ENCODE data around the gene ACHE. TPM values are rescaled to one million over a fixed set of nuclear protein-coding genes. Genes with fewer than 3 reads are reported as not detected.

The ACHE gene
- total and polyA plus RNA-seq, 2 of the 13 experiments (the other 11 are each of a cell fraction or from before 2014, with no cell fraction given) = 0.18 to 0.40 TPM

DNA sequence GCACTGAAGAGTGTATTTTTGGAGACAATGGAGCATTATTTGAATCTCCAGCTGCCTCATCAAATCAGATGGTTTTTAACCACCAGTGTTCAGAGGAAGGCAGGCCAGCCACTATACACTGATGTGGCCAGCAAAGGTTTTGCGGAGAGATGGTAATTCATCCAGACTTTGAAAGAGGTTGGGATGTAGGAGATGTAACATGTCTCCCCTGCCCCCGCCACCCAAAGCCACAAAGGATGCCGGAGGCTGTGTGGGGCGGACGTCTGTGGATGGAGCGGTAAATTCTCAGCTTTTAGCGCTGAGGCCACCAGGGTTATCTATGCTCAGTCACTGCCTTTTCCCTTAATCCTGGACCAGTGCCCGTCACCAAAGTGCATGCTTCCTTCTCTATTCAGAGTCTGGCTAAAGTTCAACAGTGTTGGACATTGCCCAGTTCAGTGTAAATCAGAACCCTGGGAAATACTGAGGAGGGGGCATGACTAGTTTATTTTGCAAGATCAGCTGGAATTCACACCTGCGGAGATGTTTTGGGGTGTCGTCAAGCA, 32.2 kb downstream of the ACHE start (continued):
- TF ChIP-seq KDM5B (CRISPR knock-in tag; IDR thresholded peaks at IDR 0.05; ENCODE audit: borderline replicate concordance) (no peak), SRY (CRISPR knock-in tag; IDR thresholded peaks at IDR 0.05) (no peak), ZNF607 (CRISPR knock-in tag; IDR thresholded peaks at IDR 0.05; ENCODE audit: borderline replicate concordance) (peak; percentile 37; the same call in 1 of the 2 replicates), TEAD3 (CRISPR knock-in tag; optimal IDR thresholded peaks at IDR 0.05; ENCODE audit: borderline replicate concordance) (peak; percentile 38), HOXA7 (CRISPR knock-in tag; IDR thresholded peaks at IDR 0.05) (no peak), PHF5A (CRISPR knock-in tag; IDR thresholded peaks at IDR 0.05; ENCODE audit: low read depth, unreplicated experiment) (no peak), PPARG (CRISPR knock-in tag; conservative IDR thresholded peaks at IDR 0.05) (no peak), MTF1 (CRISPR knock-in tag; IDR thresholded peaks at IDR 0.05) (no peak), SETDB1 (CRISPR knock-in tag; IDR thresholded peaks at IDR 0.05; ENCODE audit: borderline replicate concordance) (no peak), ZFY (CRISPR knock-in tag; IDR thresholded peaks at IDR 0.05) (no peak), ZNF766 (CRISPR knock-in tag; IDR thresholded peaks at IDR 0.05; ENCODE audit: borderline replicate concordance) (no peak)
- TF ChIP-seq, protein P1, sequence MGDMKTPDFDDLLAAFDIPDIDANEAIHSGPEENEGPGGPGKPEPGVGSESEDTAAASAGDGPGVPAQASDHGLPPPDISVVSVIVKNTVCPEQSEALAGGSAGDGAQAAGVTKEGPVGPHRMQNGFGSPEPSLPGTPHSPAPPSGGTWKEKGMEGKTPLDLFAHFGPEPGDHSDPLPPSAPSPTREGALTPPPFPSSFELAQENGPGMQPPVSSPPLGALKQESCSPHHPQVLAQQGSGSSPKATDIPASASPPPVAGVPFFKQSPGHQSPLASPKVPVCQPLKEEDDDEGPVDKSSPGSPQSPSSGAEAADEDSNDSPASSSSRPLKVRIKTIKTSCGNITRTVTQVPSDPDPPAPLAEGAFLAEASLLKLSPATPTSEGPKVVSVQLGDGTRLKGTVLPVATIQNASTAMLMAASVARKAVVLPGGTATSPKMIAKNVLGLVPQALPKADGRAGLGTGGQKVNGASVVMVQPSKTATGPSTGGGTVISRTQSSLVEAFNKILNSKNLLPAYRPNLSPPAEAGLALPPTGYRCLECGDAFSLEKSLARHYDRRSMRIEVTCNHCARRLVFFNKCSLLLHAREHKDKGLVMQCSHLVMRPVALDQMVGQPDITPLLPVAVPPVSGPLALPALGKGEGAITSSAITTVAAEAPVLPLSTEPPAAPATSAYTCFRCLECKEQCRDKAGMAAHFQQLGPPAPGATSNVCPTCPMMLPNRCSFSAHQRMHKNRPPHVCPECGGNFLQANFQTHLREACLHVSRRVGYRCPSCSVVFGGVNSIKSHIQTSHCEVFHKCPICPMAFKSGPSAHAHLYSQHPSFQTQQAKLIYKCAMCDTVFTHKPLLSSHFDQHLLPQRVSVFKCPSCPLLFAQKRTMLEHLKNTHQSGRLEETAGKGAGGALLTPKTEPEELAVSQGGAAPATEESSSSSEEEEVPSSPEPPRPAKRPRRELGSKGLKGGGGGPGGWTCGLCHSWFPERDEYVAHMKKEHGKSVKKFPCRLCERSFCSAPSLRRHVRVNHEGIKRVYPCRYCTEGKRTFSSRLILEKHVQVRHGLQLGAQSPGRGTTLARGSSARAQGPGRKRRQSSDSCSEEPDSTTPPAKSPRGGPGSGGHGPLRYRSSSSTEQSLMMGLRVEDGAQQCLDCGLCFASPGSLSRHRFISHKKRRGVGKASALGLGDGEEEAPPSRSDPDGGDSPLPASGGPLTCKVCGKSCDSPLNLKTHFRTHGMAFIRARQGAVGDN (CRISPR knock-in tag; IDR thresholded peaks at IDR 0.05) = 0 out of 2 replicates have a peak, but pooled peaks have one; percentile 16
- TF ChIP-seq, protein P2, sequence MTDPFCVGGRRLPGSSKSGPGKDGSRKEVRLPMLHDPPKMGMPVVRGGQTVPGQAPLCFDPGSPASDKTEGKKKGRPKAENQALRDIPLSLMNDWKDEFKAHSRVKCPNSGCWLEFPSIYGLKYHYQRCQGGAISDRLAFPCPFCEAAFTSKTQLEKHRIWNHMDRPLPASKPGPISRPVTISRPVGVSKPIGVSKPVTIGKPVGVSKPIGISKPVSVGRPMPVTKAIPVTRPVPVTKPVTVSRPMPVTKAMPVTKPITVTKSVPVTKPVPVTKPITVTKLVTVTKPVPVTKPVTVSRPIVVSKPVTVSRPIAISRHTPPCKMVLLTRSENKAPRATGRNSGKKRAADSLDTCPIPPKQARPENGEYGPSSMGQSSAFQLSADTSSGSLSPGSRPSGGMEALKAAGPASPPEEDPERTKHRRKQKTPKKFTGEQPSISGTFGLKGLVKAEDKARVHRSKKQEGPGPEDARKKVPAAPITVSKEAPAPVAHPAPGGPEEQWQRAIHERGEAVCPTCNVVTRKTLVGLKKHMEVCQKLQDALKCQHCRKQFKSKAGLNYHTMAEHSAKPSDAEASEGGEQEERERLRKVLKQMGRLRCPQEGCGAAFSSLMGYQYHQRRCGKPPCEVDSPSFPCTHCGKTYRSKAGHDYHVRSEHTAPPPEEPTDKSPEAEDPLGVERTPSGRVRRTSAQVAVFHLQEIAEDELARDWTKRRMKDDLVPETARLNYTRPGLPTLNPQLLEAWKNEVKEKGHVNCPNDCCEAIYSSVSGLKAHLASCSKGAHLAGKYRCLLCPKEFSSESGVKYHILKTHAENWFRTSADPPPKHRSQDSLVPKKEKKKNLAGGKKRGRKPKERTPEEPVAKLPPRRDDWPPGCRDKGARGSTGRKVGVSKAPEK (CRISPR knock-in tag; IDR thresholded peaks at IDR 0.05; ENCODE audit: borderline replicate concordance) = no peak
- TF ChIP-seq, protein P3, sequence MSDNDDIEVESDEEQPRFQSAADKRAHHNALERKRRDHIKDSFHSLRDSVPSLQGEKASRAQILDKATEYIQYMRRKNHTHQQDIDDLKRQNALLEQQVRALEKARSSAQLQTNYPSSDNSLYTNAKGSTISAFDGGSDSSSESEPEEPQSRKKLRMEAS (IDR thresholded peaks at IDR 0.05) = no peak
- TF ChIP-seq, protein P4, sequence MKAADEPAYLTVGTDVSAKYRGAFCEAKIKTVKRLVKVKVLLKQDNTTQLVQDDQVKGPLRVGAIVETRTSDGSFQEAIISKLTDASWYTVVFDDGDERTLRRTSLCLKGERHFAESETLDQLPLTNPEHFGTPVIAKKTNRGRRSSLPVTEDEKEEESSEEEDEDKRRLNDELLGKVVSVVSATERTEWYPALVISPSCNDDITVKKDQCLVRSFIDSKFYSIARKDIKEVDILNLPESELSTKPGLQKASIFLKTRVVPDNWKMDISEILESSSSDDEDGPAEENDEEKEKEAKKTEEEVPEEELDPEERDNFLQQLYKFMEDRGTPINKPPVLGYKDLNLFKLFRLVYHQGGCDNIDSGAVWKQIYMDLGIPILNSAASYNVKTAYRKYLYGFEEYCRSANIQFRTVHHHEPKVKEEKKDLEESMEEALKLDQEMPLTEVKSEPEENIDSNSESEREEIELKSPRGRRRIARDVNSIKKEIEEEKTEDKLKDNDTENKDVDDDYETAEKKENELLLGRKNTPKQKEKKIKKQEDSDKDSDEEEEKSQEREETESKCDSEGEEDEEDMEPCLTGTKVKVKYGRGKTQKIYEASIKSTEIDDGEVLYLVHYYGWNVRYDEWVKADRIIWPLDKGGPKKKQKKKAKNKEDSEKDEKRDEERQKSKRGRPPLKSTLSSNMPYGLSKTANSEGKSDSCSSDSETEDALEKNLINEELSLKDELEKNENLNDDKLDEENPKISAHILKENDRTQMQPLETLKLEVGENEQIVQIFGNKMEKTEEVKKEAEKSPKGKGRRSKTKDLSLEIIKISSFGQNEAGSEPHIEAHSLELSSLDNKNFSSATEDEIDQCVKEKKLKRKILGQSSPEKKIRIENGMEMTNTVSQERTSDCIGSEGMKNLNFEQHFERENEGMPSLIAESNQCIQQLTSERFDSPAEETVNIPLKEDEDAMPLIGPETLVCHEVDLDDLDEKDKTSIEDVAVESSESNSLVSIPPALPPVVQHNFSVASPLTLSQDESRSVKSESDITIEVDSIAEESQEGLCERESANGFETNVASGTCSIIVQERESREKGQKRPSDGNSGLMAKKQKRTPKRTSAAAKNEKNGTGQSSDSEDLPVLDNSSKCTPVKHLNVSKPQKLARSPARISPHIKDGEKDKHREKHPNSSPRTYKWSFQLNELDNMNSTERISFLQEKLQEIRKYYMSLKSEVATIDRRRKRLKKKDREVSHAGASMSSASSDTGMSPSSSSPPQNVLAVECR (CRISPR knock-in tag; IDR thresholded peaks at IDR 0.05; ENCODE audit: borderline replicate concordance) = peak; percentile 53; the same call in 1 of the 2 replicates

All from HepG2 (cell line).